GM13977 (cell line): Measurements from ENCODE around the gene F2RL3.

Source experiments
- DNase-seq: peaks from one replicate; pipeline ENCODE4 v3.0.0; 2012; ENCODE audit warnings: low spot score
- in situ Hi-C: fragments of 300-500 bp; cut with MboI; formaldehyde crosslinking; loops from one replicate; pipeline ENCODE4 v1.12.0; 2022; ENCODE audit warnings: low sequenced_read_pairs, low pct_unique_long_range_greater_than_20kb, mixed read lengths, inconsistent platforms; ENCODE audit not compliant: unreplicated experiment
- TF ChIP-seq, protein P1 (sequence below): IDR thresholded peaks from 2 replicates; pipeline ENCODE4 v1.5.1; 2012; ENCODE audit warnings: mild to moderate bottlenecking, control low read depth; ENCODE audit not compliant: insufficient read depth; ENCODE audit errors: extremely low read depth, missing control alignments

The F2RL3 gene

GRCh38 chr19:16903347-16903746 is 14.5 kb downstream of the F2RL3 start:
- no peak for DNase-seq
- TF ChIP-seq, protein P1, sequence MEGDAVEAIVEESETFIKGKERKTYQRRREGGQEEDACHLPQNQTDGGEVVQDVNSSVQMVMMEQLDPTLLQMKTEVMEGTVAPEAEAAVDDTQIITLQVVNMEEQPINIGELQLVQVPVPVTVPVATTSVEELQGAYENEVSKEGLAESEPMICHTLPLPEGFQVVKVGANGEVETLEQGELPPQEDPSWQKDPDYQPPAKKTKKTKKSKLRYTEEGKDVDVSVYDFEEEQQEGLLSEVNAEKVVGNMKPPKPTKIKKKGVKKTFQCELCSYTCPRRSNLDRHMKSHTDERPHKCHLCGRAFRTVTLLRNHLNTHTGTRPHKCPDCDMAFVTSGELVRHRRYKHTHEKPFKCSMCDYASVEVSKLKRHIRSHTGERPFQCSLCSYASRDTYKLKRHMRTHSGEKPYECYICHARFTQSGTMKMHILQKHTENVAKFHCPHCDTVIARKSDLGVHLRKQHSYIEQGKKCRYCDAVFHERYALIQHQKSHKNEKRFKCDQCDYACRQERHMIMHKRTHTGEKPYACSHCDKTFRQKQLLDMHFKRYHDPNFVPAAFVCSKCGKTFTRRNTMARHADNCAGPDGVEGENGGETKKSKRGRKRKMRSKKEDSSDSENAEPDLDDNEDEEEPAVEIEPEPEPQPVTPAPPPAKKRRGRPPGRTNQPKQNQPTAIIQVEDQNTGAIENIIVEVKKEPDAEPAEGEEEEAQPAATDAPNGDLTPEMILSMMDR = no peak
- in situ Hi-C loops = no loop called here

GRCh38 chr19:16904599-16904998 is 15.8 kb downstream of the F2RL3 start:
- in situ Hi-C loops = no loop called here
- no peak for DNase-seq
- TF ChIP-seq, protein P1 = no peak

GRCh38 chr19:16908759-16909158 is 20.0 kb downstream of the F2RL3 start:
- no peak for DNase-seq
- TF ChIP-seq, protein P1 = no peak
- in situ Hi-C loops = no loop called here

DNA sequence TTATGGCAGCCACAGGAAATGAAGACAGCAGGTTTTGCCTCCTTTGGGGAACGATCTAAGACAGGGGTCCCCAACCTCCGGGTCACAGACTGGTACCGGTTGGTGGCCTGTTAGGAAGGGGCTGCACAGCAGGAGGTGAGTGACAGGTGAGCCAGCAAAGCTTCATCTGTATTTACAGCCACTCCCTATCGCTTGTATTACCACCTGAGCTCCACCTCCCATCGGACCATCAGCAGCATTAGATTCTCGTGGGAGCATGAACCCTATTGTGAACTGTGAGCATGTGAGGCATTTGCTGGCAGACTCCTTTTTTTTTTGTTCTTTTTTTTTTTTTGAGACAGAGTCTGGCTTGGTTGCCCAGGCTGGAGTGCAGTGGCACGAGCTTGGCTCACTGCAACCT is 22.2 kb downstream of the F2RL3 start:
- no peak for DNase-seq
- in situ Hi-C loops = no loop called here
- TF ChIP-seq, protein P1 = no peak

DNA sequence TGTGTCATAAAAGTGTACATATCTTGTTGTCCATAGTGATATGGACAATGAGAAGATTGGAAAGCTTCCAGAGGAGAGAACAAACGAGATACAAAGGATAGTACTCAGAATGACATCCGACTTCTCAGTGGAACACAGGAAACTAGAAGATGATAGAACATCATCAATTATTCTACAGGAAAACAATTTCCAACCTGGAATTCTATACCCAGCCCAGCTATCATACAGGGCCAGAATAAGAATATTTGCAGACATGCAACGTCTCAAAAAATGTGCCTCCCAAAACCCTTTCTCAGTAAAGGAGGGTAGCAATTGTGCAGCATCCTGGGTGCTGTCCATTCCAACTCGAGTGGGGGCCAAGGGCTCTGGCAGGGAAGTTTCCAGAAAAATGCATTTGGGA is 24.0 kb downstream of the F2RL3 start:
- in situ Hi-C loops = no loop called here
- TF ChIP-seq, protein P1 = no peak
- no peak for DNase-seq

DNA sequence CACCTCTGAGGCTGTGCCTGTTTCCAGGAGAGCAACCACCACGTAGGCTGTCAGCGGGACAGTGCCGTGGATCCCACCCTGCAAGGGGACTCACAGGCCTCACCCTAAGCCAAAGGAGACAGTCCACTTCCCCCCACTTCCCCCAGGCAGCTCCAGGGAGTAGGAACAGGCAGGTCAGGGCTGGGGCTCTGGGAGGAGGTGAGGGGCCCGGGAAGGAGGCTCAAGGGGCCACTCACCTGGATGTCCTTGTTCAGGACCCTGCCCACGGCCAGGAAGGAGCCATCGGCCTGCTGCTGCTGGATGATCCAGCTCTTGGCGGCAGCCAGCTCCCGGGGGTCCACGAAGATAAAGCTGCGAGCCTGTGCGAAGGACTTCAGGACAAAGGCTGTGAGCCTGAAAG is 25.6 kb downstream of the F2RL3 start:
- in situ Hi-C loops = no loop called here
- TF ChIP-seq, protein P1 = no peak
- DNase-seq = no peak

DNA sequence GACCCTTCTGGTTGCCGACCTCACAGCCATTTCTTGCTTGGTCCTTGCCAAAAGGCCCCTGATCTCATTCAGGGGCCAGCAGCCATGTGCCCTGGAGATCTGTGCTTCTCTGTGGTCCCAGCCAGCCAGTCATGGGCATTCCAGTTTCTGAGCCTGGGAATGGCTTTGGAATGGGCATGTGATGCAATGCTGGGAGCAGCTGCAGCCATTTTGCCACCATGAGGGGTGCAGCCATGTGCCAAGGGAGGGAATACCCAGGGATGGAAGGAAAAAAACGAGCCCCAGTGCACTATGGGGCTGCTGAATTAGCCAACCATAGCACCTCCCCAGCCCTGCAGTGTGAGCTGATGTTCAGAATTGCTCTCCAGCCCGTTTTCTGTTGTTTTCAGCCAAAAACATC is 26.3 kb downstream of the F2RL3 start:
- TF ChIP-seq, protein P1 = no peak
- no peak for DNase-seq
- in situ Hi-C loops = no loop called here
